ENCODE data around the gene ACOT12.
A peak's percentile ranks its signal among the peaks of the same experiment; 100 is the strongest.
"Not testable (repeated sequence)": the region's sequence is repeated elsewhere in the genome, so short reads cannot be mapped to it uniquely, and the experiment has no call there.

ACOT12 gene

DNA sequence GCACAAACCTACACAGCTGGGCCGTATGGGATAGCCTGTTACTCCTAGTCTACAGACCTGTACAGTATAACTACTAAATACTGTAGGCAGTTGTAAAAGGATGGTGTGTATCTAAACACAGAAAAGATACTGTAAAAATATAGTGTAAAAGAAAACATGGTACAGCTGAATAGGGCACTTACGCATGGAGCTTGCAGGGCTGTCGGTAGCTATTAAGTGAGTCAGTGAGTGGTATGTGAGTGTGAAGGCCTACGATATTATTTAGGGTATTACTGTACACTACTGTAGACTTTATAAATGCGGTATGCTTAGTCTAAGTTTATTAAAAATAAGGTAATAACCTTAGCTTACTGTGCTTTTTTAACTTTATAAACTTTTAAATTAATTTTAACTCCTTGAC, 91.3 kb downstream of the ACOT12 start:
- no peak overlapping the region for H3K9ac ChIP-seq (ENCODE audit: low read depth in 1 of 2, low read length in 2 of 2)
- H3K27ac ChIP-seq (ENCODE audit: low read depth in 2 of 2, low read length in 2 of 2): no peak overlapping the region
- peaks cover under 1 to 3% of the 10 kb centered on the region in 2 donors for H3K36me3 ChIP-seq (ENCODE audit: control insufficient read depth in 2 of 2, insufficient read depth in 2 of 2, low read length in 2 of 2)

DNA sequence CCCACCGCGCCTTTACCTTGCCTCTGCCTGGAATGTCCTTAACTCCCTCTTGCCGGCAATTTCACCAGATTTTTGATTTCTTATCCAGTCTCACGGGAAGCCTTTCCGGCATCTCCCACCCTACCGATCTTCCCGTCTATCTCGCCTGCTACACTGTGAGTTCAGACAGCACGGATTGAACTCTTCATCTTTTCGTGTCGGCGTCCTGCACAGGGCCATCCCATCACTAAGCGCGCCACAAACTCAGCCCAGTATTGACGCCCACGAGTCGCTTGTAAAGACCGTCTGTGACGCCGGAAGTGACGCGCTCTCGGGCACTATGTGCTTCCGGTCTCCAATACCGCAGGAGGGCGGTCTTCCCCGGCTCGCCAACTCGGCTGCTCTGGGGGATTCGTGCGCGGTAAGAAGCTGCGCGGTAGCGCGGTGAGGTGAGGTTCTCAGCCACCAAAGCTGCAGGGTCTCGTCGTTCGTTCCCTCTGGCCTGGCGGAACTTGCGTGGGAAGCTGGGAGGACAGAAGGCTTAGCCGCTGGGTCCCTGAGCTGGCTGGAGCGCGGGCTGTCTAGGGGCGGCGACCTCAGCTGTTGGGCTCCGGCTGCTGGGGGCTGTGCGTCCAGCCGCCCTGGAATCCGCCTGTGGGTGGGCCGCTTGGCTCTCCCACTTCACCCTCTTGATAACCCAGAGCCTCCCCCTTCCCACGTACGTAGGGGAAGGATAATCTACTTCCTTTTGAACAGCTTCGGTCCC, 92.5 kb downstream of the ACOT12 start, which contains the start of gene ZCCHC9:
Gene ZCCHC9 (plus strand): TSS at position 317 of the 745 bp plus-strand sequence. CDS start 3,171 bp downstream, outside the sequence.
- peaks cover 3 to 5% of the 10 kb centered on the region in 2 donors for H3K36me3 ChIP-seq (ENCODE audit: control insufficient read depth in 2 of 2, insufficient read depth in 2 of 2, low read length in 2 of 2)
- peak within 1 kb of the TSS; percentile 86 to 87 for H3K27ac ChIP-seq (ENCODE audit: low read depth in 2 of 2, low read length in 2 of 2)
- H3K27me3 ChIP-seq (ENCODE audit: control insufficient read depth in 2 of 2, insufficient read depth in 2 of 2, low read length in 2 of 2): no peaks in the 10 kb centered on the region
- peak within 1 kb of the TSS; percentile 88 to 95 for H3K9ac ChIP-seq (ENCODE audit: low read depth in 1 of 2, low read length in 2 of 2)
- peaks cover 14 to 15% of the 10 kb centered on the region in 2 donors for H3K4me1 ChIP-seq (ENCODE audit: control insufficient read depth in 2 of 2, insufficient read depth in 2 of 2, low read length in 2 of 2)
- no peaks in the 10 kb centered on the region for H3K9me3 ChIP-seq (ENCODE audit: control insufficient read depth in 2 of 2, low read length in 2 of 2)
- H3K4me3 ChIP-seq (ENCODE audit: low read length in 2 of 2): peak within 1 kb of the TSS; percentile 96 to 99

More for the DNA sequence above, 91.3 kb downstream of the ACOT12 start:
- no peaks in the 10 kb centered on the region for H3K9me3 ChIP-seq (ENCODE audit: control insufficient read depth in 2 of 2, low read length in 2 of 2)
- peaks cover 14 to 15% of the 10 kb centered on the region in 2 donors for H3K4me1 ChIP-seq (ENCODE audit: control insufficient read depth in 2 of 2, insufficient read depth in 2 of 2, low read length in 2 of 2)
- H3K27me3 ChIP-seq (ENCODE audit: control insufficient read depth in 2 of 2, insufficient read depth in 2 of 2, low read length in 2 of 2): no peaks in the 10 kb centered on the region
- peak overlapping the region; percentile 96 to 99 for H3K4me3 ChIP-seq (ENCODE audit: low read length in 2 of 2)

DNA sequence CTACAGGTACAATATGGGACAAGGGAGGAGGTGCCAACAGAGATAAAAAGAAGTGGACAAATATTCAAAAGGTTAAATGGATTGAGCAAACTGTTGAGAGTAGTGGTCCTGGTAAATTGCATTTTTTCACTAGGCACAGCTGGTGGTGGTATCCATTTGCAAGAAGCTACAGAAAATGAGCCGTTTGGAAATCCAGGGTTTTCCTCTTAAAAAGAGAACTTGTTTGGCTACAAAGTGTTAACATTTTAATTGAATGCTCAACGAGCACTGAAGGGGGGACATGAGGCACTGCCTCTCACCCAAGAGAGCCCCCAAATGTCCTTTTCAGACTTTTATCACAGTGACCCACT, 93.0 kb downstream of the ACOT12 start:
- peak overlapping the region; percentile 88 to 95 for H3K9ac ChIP-seq (ENCODE audit: low read depth in 1 of 2, low read length in 2 of 2)
- peaks cover 3 to 5% of the 10 kb centered on the region in 2 donors for H3K36me3 ChIP-seq (ENCODE audit: control insufficient read depth in 2 of 2, insufficient read depth in 2 of 2, low read length in 2 of 2)
- H3K9me3 ChIP-seq (ENCODE audit: control insufficient read depth in 2 of 2, low read length in 2 of 2): no peaks in the 10 kb centered on the region
- peak overlapping the region; percentile 86 to 87 for H3K27ac ChIP-seq (ENCODE audit: low read depth in 2 of 2, low read length in 2 of 2)
- peak overlapping the region; percentile 96 to 99 for H3K4me3 ChIP-seq (ENCODE audit: low read length in 2 of 2)
- peaks cover 14 to 15% of the 10 kb centered on the region in 2 donors for H3K4me1 ChIP-seq (ENCODE audit: control insufficient read depth in 2 of 2, insufficient read depth in 2 of 2, low read length in 2 of 2)
- no peaks in the 10 kb centered on the region for H3K27me3 ChIP-seq (ENCODE audit: control insufficient read depth in 2 of 2, insufficient read depth in 2 of 2, low read length in 2 of 2)

DNA sequence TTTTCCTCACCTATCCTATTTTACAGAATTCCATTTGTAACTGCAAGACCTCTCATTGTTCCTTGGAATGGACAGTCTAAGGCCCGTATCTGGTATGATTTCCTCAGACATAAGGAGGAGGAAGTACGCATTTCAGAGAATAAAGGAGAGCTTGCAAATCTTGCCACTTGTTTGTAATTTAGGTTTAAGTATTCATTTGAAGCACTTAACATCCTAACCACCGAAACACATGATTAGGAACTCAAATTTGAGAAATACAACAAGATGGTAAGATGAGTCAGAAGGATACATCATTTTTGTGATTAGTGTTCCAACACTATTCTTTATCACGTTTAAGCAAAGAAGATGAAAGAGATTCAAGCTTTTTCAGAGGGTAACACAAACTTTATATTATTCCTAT, 96.4 kb downstream of the ACOT12 start:
- peaks cover 12 to 13% of the 10 kb centered on the region in 2 donors for H3K4me1 ChIP-seq (ENCODE audit: control insufficient read depth in 2 of 2, insufficient read depth in 2 of 2, low read length in 2 of 2)
- no peak overlapping the region for H3K9ac ChIP-seq (ENCODE audit: low read depth in 1 of 2, low read length in 2 of 2)
- no peaks in the 10 kb centered on the region for H3K27me3 ChIP-seq (ENCODE audit: control insufficient read depth in 2 of 2, insufficient read depth in 2 of 2, low read length in 2 of 2)
- H3K27ac ChIP-seq (ENCODE audit: low read depth in 2 of 2, low read length in 2 of 2): no peak overlapping the region
- peaks cover 2 to 3% of the 10 kb centered on the region in 2 donors for H3K36me3 ChIP-seq (ENCODE audit: control insufficient read depth in 2 of 2, insufficient read depth in 2 of 2, low read length in 2 of 2)
- peaks cover 0 to 2% of the 10 kb centered on the region in 2 donors for H3K9me3 ChIP-seq (ENCODE audit: control insufficient read depth in 2 of 2, low read length in 2 of 2)
- no peak overlapping the region for H3K4me3 ChIP-seq (ENCODE audit: low read length in 2 of 2)

DNA sequence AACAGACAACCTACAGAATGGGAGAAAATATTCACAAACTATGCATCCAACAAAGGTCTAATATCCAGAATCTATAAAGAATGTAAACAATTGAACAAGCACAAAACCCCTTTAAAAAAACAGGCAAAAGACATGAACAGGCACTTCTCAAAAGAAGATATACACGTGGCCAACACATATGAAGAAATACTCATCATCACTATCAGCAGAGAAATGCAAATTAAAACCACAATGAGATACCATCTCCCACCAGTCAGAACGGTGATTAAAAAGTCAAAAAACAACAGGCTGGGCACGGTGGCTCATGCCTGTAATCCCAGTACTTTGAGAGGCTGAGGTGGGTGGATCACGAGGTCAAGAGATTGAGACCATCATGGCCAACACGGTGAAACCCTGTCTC, 99.9 kb downstream of the ACOT12 start:
- H3K27me3 ChIP-seq (ENCODE audit: control insufficient read depth in 2 of 2, insufficient read depth in 2 of 2, low read length in 2 of 2); H3K27ac ChIP-seq (ENCODE audit: low read depth in 2 of 2, low read length in 2 of 2); H3K9ac ChIP-seq (ENCODE audit: low read depth in 1 of 2, low read length in 2 of 2); H3K4me1 ChIP-seq (ENCODE audit: control insufficient read depth in 2 of 2, insufficient read depth in 2 of 2, low read length in 2 of 2); H3K4me3 ChIP-seq (ENCODE audit: low read length in 2 of 2); H3K9me3 ChIP-seq (ENCODE audit: control insufficient read depth in 2 of 2, low read length in 2 of 2); H3K36me3 ChIP-seq (ENCODE audit: control insufficient read depth in 2 of 2, insufficient read depth in 2 of 2, low read length in 2 of 2): not testable (repeated sequence)

DNA sequence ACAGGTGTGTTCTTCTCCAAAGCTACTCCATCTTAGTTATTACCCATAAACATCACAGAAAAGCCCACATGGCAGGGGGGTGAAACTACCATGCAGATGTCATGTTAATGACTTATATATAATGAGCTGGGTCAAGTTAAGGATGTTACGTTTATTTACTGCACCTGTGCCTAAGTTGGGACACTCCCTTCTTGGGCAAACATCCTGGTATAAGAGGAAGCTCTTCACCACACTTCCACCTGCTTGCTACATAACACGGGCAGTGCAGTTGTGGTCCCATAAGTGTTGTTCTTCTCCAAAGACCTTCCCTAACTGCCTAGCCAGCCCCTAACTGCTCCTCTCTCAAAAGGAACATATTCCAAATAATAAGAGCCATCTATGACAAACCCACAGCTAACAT, 101.8 kb downstream of the ACOT12 start:
- H3K9ac ChIP-seq (ENCODE audit: low read depth in 1 of 2, low read length in 2 of 2): no peak overlapping the region
- peaks cover 2 to 5% of the 10 kb centered on the region in 2 donors for H3K9me3 ChIP-seq (ENCODE audit: control insufficient read depth in 2 of 2, low read length in 2 of 2)
- H3K4me3 ChIP-seq (ENCODE audit: low read length in 2 of 2): no peak overlapping the region
- H3K27me3 ChIP-seq (ENCODE audit: control insufficient read depth in 2 of 2, insufficient read depth in 2 of 2, low read length in 2 of 2): no peaks in the 10 kb centered on the region
- H3K36me3 ChIP-seq (ENCODE audit: control insufficient read depth in 2 of 2, insufficient read depth in 2 of 2, low read length in 2 of 2): no peaks in the 10 kb centered on the region
- H3K4me1 ChIP-seq (ENCODE audit: control insufficient read depth in 2 of 2, insufficient read depth in 2 of 2, low read length in 2 of 2): no peaks in the 10 kb centered on the region
- H3K27ac ChIP-seq (ENCODE audit: low read depth in 2 of 2, low read length in 2 of 2): no peak overlapping the region

DNA sequence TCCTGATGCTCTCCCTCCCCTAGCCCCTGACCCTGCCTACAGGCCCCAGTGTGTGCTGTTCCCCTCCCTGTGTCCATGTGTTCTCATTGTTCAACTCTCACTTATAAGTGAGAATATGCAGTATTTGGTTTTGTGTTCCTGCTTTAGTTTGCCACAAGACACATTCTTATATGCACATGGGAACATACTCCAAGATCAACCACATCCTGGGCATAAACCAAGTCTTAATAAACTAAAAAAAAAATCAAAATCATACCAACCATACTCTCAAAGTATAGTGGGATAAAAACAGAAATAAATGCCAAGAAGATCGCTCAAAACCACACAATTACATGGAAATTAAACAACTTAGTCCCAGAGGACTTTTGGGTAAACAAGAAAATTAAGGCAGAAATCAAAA, 103.8 kb downstream of the ACOT12 start:
- no peak overlapping the region for H3K9ac ChIP-seq (ENCODE audit: low read depth in 1 of 2, low read length in 2 of 2)
- no peaks in the 10 kb centered on the region for H3K27me3 ChIP-seq (ENCODE audit: control insufficient read depth in 2 of 2, insufficient read depth in 2 of 2, low read length in 2 of 2)
- no peak overlapping the region for H3K4me3 ChIP-seq (ENCODE audit: low read length in 2 of 2)
- no peak overlapping the region for H3K27ac ChIP-seq (ENCODE audit: low read depth in 2 of 2, low read length in 2 of 2)
- no peaks in the 10 kb centered on the region for H3K4me1 ChIP-seq (ENCODE audit: control insufficient read depth in 2 of 2, insufficient read depth in 2 of 2, low read length in 2 of 2)
- peaks cover 2 to 5% of the 10 kb centered on the region in 2 donors for H3K9me3 ChIP-seq (ENCODE audit: control insufficient read depth in 2 of 2, low read length in 2 of 2)
- peaks cover 0 to 2% of the 10 kb centered on the region in 2 donors for H3K36me3 ChIP-seq (ENCODE audit: control insufficient read depth in 2 of 2, insufficient read depth in 2 of 2, low read length in 2 of 2)

DNA sequence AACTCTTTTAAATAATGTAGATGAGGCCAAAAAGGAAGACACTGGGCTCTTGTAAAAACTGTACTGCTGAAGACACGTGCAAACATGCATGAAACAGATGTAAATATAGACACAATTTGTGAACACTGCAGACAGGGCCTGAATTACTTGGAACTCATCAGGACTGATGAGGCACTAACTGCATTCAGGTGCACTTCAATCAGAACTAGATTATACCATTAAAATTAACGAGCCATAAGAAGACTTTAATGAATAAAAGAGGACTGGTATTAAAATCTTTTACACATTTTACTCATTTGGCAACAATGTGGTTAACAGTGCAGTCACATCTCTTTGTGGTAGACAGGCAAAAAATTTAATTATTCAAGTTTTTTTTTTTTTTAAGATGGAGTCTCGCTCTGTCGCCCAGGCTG, 105.9 kb downstream of the ACOT12 start:
- H3K4me3 ChIP-seq (ENCODE audit: low read length in 2 of 2): no peak overlapping the region
- peaks cover 0 to 2% of the 10 kb centered on the region in 2 donors for H3K36me3 ChIP-seq (ENCODE audit: control insufficient read depth in 2 of 2, insufficient read depth in 2 of 2, low read length in 2 of 2)
- H3K9ac ChIP-seq (ENCODE audit: low read depth in 1 of 2, low read length in 2 of 2): no peak overlapping the region
- H3K27ac ChIP-seq (ENCODE audit: low read depth in 2 of 2, low read length in 2 of 2): no peak overlapping the region
- H3K4me1 ChIP-seq (ENCODE audit: control insufficient read depth in 2 of 2, insufficient read depth in 2 of 2, low read length in 2 of 2): no peaks in the 10 kb centered on the region
- no peaks in the 10 kb centered on the region for H3K27me3 ChIP-seq (ENCODE audit: control insufficient read depth in 2 of 2, insufficient read depth in 2 of 2, low read length in 2 of 2)
- peaks cover 0 to 5% of the 10 kb centered on the region in 2 donors for H3K9me3 ChIP-seq (ENCODE audit: control insufficient read depth in 2 of 2, low read length in 2 of 2)

DNA sequence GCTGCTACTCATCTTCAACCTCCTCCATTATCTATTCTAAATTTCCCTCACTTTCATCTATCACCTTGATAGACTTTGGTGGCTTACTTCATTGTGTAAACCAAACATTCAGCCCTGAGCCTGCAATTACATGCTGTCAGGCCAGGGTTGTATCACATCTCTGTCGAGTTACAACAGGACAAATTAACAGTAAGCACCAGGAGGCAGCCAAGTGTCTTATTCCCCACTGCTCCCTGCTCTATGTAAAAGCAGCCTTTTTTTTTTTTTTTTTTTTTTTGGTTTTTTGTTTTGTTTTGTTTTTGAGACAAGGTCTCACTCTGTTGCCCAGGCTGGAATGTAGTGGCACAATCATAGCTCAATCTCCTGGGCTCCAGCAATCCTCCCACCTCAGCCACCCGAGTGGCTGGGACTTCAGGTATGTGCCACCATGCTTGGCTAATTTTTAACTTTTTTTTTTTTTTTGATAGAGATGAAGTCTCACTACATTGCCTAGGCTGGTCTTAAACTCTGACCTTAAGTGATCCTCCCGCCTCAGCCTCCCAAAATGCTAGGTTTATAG, 107.8 kb downstream of the ACOT12 start:
- Histone ChIP-seq H3K9me3 (ENCODE audit: control insufficient read depth in 2 of 2, low read length in 2 of 2) (no peaks in the 10 kb centered on the region), H3K9ac (ENCODE audit: low read depth in 1 of 2, low read length in 2 of 2) (no peak overlapping the region), H3K27ac (ENCODE audit: low read depth in 2 of 2, low read length in 2 of 2) (no peak overlapping the region), H3K27me3 (ENCODE audit: control insufficient read depth in 2 of 2, insufficient read depth in 2 of 2, low read length in 2 of 2) (no peaks in the 10 kb centered on the region), H3K36me3 (ENCODE audit: control insufficient read depth in 2 of 2, insufficient read depth in 2 of 2, low read length in 2 of 2) (peaks cover 0 to 2% of the 10 kb centered on the region in 2 donors), H3K4me3 (ENCODE audit: low read length in 2 of 2) (no peak overlapping the region), H3K4me1 (ENCODE audit: control insufficient read depth in 2 of 2, insufficient read depth in 2 of 2, low read length in 2 of 2) (no peaks in the 10 kb centered on the region)

DNA sequence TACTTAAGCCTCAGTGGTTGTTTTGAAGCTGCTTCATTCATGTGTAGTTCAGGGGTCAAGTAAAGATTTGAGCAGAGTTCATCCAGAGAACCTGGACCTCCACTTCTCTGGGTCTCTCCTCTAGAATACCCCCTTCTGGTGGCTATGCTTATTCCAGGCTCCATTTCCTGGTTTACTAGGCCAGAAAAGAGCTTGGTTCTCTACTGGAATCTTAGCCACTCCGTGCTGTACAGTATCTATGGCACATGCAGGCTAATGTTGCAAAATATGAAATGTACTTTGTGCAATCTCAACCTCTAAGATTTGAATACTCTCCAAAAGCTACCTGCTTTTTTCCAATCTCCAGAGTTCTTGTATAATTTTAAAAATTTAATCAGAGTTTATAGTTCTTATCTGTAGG, 110.0 kb downstream of the ACOT12 start:
- peaks cover 0 to 2% of the 10 kb centered on the region in 2 donors for H3K36me3 ChIP-seq (ENCODE audit: control insufficient read depth in 2 of 2, insufficient read depth in 2 of 2, low read length in 2 of 2)
- no peaks in the 10 kb centered on the region for H3K27me3 ChIP-seq (ENCODE audit: control insufficient read depth in 2 of 2, insufficient read depth in 2 of 2, low read length in 2 of 2)
- no peak overlapping the region for H3K9ac ChIP-seq (ENCODE audit: low read depth in 1 of 2, low read length in 2 of 2)
- no peak overlapping the region for H3K4me3 ChIP-seq (ENCODE audit: low read length in 2 of 2)
- no peaks in the 10 kb centered on the region for H3K4me1 ChIP-seq (ENCODE audit: control insufficient read depth in 2 of 2, insufficient read depth in 2 of 2, low read length in 2 of 2)
- no peaks in the 10 kb centered on the region for H3K9me3 ChIP-seq (ENCODE audit: control insufficient read depth in 2 of 2, low read length in 2 of 2)
- no peak overlapping the region for H3K27ac ChIP-seq (ENCODE audit: low read depth in 2 of 2, low read length in 2 of 2)
